ENCODE data around the gene RYR2.
A peak's percentile ranks its signal among the peaks of the same experiment; 100 is the strongest.

Gene RYR2

GRCh38 chr1:237201155-237201554 is 159.2 kb downstream of the RYR2 start:
- TF ChIP-seq GATA2 (IDR thresholded peaks at IDR 0.05; ENCODE audit: low read depth, low read length) = no peak; the same call in 1 of the 2 replicates
- 0 out of 2 replicates have a peak, but pooled peaks have one; percentile 24 for TF ChIP-seq GATA3 (IDR thresholded peaks at IDR 0.05; ENCODE audit: low read depth, low read length)

GRCh38 chr1:237204841-237205240 is 162.9 kb downstream of the RYR2 start:
- TF ChIP-seq GATA3 (IDR thresholded peaks at IDR 0.05; ENCODE audit: low read depth, low read length) = no peak
- no peak for TF ChIP-seq GATA2 (IDR thresholded peaks at IDR 0.05; ENCODE audit: low read depth, low read length)

- TF ChIP-seq GATA2 (IDR thresholded peaks at IDR 0.05; ENCODE audit: low read depth, low read length) (no peak), GATA3 (IDR thresholded peaks at IDR 0.05; ENCODE audit: low read depth, low read length) (no peak)
These were observed 163.5 kb downstream of the RYR2 start for GRCh38 chr1:237205400-237206064.

- TF ChIP-seq GATA2 (IDR thresholded peaks at IDR 0.05; ENCODE audit: low read depth, low read length) = no peak
- no peak for TF ChIP-seq GATA3 (IDR thresholded peaks at IDR 0.05; ENCODE audit: low read depth, low read length)
These were observed 164.1 kb downstream of the RYR2 start for GRCh38 chr1:237206065-237206414.

GRCh38 chr1:237211031-237211430 is 169.0 kb downstream of the RYR2 start:
- TF ChIP-seq GATA3 (IDR thresholded peaks at IDR 0.05; ENCODE audit: low read depth, low read length) (no peak), GATA2 (IDR thresholded peaks at IDR 0.05; ENCODE audit: low read depth, low read length) (no peak)

GRCh38 chr1:237211540-237211939 is 169.6 kb downstream of the RYR2 start:
- TF ChIP-seq GATA2 (IDR thresholded peaks at IDR 0.05; ENCODE audit: low read depth, low read length) (no peak), GATA3 (IDR thresholded peaks at IDR 0.05; ENCODE audit: low read depth, low read length) (no peak)

GRCh38 chr1:237219751-237220642 is 178.0 kb downstream of the RYR2 start:
- TF ChIP-seq GATA2 (IDR thresholded peaks at IDR 0.05; ENCODE audit: low read depth, low read length) (no peak), GATA3 (IDR thresholded peaks at IDR 0.05; ENCODE audit: low read depth, low read length) (no peak)

- no peak for TF ChIP-seq GATA2 (IDR thresholded peaks at IDR 0.05; ENCODE audit: low read depth, low read length)
These were observed 181.4 kb downstream of the RYR2 start for GRCh38 chr1:237223419-237223818.

- TF ChIP-seq GATA2 (IDR thresholded peaks at IDR 0.05; ENCODE audit: low read depth, low read length) (no peak), GATA3 (IDR thresholded peaks at IDR 0.05; ENCODE audit: low read depth, low read length) (no peak)
These were observed 184.4 kb downstream of the RYR2 start for GRCh38 chr1:237226177-237226944.

GRCh38 chr1:237227476-237227875 is 185.5 kb downstream of the RYR2 start:
- no peak for TF ChIP-seq GATA2 (IDR thresholded peaks at IDR 0.05; ENCODE audit: low read depth, low read length)
- TF ChIP-seq GATA3 (IDR thresholded peaks at IDR 0.05; ENCODE audit: low read depth, low read length) = no peak

GRCh38 chr1:237228421-237228820 is 186.4 kb downstream of the RYR2 start:
- TF ChIP-seq GATA3 (IDR thresholded peaks at IDR 0.05; ENCODE audit: low read depth, low read length) = no peak

GRCh38 chr1:237229333-237229732 is 187.3 kb downstream of the RYR2 start:
- TF ChIP-seq GATA2 (IDR thresholded peaks at IDR 0.05; ENCODE audit: low read depth, low read length) (no peak), GATA3 (IDR thresholded peaks at IDR 0.05; ENCODE audit: low read depth, low read length) (no peak)

GRCh38 chr1:237232501-237232900 is 190.5 kb downstream of the RYR2 start:
- TF ChIP-seq GATA3 (IDR thresholded peaks at IDR 0.05; ENCODE audit: low read depth, low read length) = no peak
- no peak for TF ChIP-seq GATA2 (IDR thresholded peaks at IDR 0.05; ENCODE audit: low read depth, low read length)

GRCh38 chr1:237235091-237235490 is 193.1 kb downstream of the RYR2 start:
- TF ChIP-seq GATA2 (IDR thresholded peaks at IDR 0.05; ENCODE audit: low read depth, low read length) = no peak
- no peak for TF ChIP-seq GATA3 (IDR thresholded peaks at IDR 0.05; ENCODE audit: low read depth, low read length)

Measured in SH-SY5Y (cell line).